GM12878 (cell line): Measurements from ENCODE around the gene PRSS33. TPM values are rescaled to one million over a fixed set of nuclear protein-coding genes. Genes with fewer than 3 reads are reported as not detected.

Experiments used
- ATAC-seq: fragments of 200-7000 bp; cut with Tn5 transposase; 3 replicates; pipeline ENCODE4 v1.9.1; 2020; ENCODE audit warnings: mild to moderate bottlenecking, moderate library complexity
- BruUV-seq: library from RNA; stranded (reverse); fragments of 400-500 nt; replicated peaks from 2 replicates; lab custom pipeline; 2021; lab: Mats Ljungman, UMichigan
- CTCF ChIA-PET: fragments of 300-600 bp; sonication (Branson Sonifier 250); formaldehyde crosslinking; extraction: SDS; loops from one replicate; lab custom pipeline; 2021; ENCODE audit warnings: inconsistent platforms; lab: Yijun Ruan, JAX
- POLR2A ChIA-PET: fragments of 350-600 bp; formaldehyde crosslinking; extraction: SDS; loops from one replicate; lab custom pipeline; 2021; ENCODE audit warnings: inconsistent platforms; lab: Charles Lee
- RAD21 ChIA-PET: fragments of 300-600 bp; sonication (Branson Sonifier 250); formaldehyde crosslinking; loops from one replicate; lab custom pipeline; 2023; ENCODE audit warnings: antibody characterized with exemption; ENCODE audit not compliant: unreplicated experiment; lab: Charles Lee
- SMC1A ChIA-PET: fragments of 300-600 bp; sonication (Branson Sonifier 250); formaldehyde crosslinking; loops from one replicate; lab custom pipeline; 2023; ENCODE audit not compliant: unreplicated experiment, uncharacterized antibody; lab: Charles Lee
- DNase-seq: peaks from one replicate; pipeline ENCODE4 v3.0.0-alpha.2; 2011; ENCODE audit warnings: low read depth, low spot score
- FAIRE-seq: peaks from 3 replicates; lab custom pipeline; 2011; peaks lifted over from hg19 to GRCh38; lab: Jason Lieb, UNC
- H2AFZ ChIP-seq: 2 replicates; pipeline ENCODE4 v1.6.0; 2011; ENCODE audit warnings: low read depth, low read length, control low read depth; ENCODE audit not compliant: control insufficient read depth
- H3K27ac ChIP-seq: 2 replicates; pipeline ENCODE4 v1.5.1; 2011; ENCODE audit warnings: control low read depth; ENCODE audit not compliant: control insufficient read depth, insufficient read depth
- H3K27me3 ChIP-seq, 2 experiments: replicated peaks in 1 of 2; 2 replicates each; pipeline versions ENCODE4 v1.6.0 to v1.6.1; 2011; ENCODE audit warnings: low read length in 1 of 2; ENCODE audit not compliant: control insufficient read depth in 2 of 2, insufficient read depth in 2 of 2
- H3K36me3 ChIP-seq, 2 experiments: 2 replicates each; pipeline ENCODE4 v1.5.1; 2011; ENCODE audit warnings: low read length in 1 of 2; ENCODE audit not compliant: control insufficient read depth in 2 of 2, insufficient read depth in 2 of 2
- H3K4me1 ChIP-seq: 2 replicates; pipeline ENCODE4 v1.6.1; 2011; ENCODE audit warnings: mild to moderate bottlenecking, low read length, moderate library complexity, mixed read lengths; ENCODE audit not compliant: control insufficient read depth, insufficient read depth
- H3K4me2 ChIP-seq: 2 replicates; pipeline ENCODE4 v1.6.0; 2011; ENCODE audit warnings: control low read depth; ENCODE audit not compliant: control insufficient read depth, insufficient read depth
- H3K4me3 ChIP-seq: fragments of 200-600 bp; sonication (generic); 2 replicates; pipeline ENCODE4 v1.5.1; 2016
- H3K79me2 ChIP-seq: 2 replicates; pipeline ENCODE4 v1.6.0; 2011; ENCODE audit warnings: low read length; ENCODE audit not compliant: control insufficient read depth, insufficient read depth
- H3K9ac ChIP-seq: 2 replicates; pipeline ENCODE4 v1.8.0; 2011; ENCODE audit warnings: low read length, control low read depth, mixed read lengths; ENCODE audit not compliant: control insufficient read depth, insufficient read depth
- H3K9me3 ChIP-seq: replicated peaks from 3 replicates; pipeline ENCODE4 v1.5.1; 2011; ENCODE audit warnings: mild to moderate bottlenecking, low read length; ENCODE audit not compliant: control insufficient read depth, insufficient read depth
- H4K20me1 ChIP-seq: 2 replicates; pipeline ENCODE4 v1.6.0; 2011; ENCODE audit not compliant: control insufficient read depth, insufficient read depth
- CBFB ChIP-seq: IDR thresholded peaks from 2 replicates; pipeline ENCODE4 v1.6.1; 2016; ENCODE audit warnings: antibody characterized with exemption, low read depth
- CHD1 ChIP-seq: IDR thresholded peaks from 2 replicates; pipeline ENCODE4 v1.6.1; 2012; ENCODE audit warnings: low read depth, low read length, improper control_type of control experiment
- EZH2 ChIP-seq: IDR thresholded peaks from 2 replicates; pipeline ENCODE4 v1.6.1; 2012; ENCODE audit warnings: low read depth, mild to moderate bottlenecking, control low read depth, inconsistent platforms, low read length, borderline replicate concordance; ENCODE audit not compliant: control insufficient read depth
- GABPA ChIP-seq: IDR thresholded peaks from 2 replicates; pipeline ENCODE4 v1.6.1; 2014; ENCODE audit warnings: antibody characterized with exemption, low read depth, mild to moderate bottlenecking, inconsistent platforms
- GATAD2B ChIP-seq: fragments of 450-650 bp; conservative IDR thresholded peaks from 2 replicates; pipeline ENCODE4 v1.6.1; 2017; ENCODE audit warnings: low read depth, mild to moderate bottlenecking, moderate library complexity
- KDM1A ChIP-seq: fragments of 200-600 bp; sonication (generic); IDR thresholded peaks from 2 replicates; pipeline ENCODE4 v1.6.1; 2016; ENCODE audit warnings: borderline replicate concordance
- NFIC ChIP-seq: IDR thresholded peaks from 2 replicates; pipeline ENCODE4 v1.6.1; 2012; ENCODE audit warnings: low read depth, mild to moderate bottlenecking, inconsistent platforms, low read length, moderate library complexity
- POLR2A ChIP-seq: IDR thresholded peaks from 2 replicates; pipeline ENCODE4 v1.6.1; 2011; ENCODE audit warnings: low read depth, mild to moderate bottlenecking, low read length
- RAD51 ChIP-seq: fragments of 450-650 bp; IDR thresholded peaks from 2 replicates; pipeline ENCODE4 v1.6.1; 2016; ENCODE audit warnings: moderate library complexity, mild to moderate bottlenecking, inconsistent platforms
- SREBF1 ChIP-seq: IDR thresholded peaks from 2 replicates; pipeline ENCODE4 v1.6.1; 2012; ENCODE audit warnings: mild to moderate bottlenecking, low read length
- STAT1 ChIP-seq: fragments of 450-650 bp; conservative IDR thresholded peaks from 2 replicates; pipeline ENCODE4 v1.6.1; 2014; ENCODE audit warnings: antibody characterized with exemption, mild to moderate bottlenecking
- SUPT20H ChIP-seq: IDR thresholded peaks from 2 replicates; pipeline ENCODE4 v1.6.1; 2011; ENCODE audit warnings: low read depth, mild to moderate bottlenecking, low read length, moderate library complexity, borderline replicate concordance; ENCODE audit not compliant: control insufficient read depth
- ZNF384 ChIP-seq: IDR thresholded peaks from 2 replicates; pipeline ENCODE4 v1.6.1; 2012; ENCODE audit warnings: low read depth, mild to moderate bottlenecking, low read length, improper control_type of control experiment, borderline replicate concordance
- WGBS: methylation state at CpG from one replicate; pipeline ENCODE4 v1.1.6; 2016; ENCODE audit warnings: low lambda C conversion rate; ENCODE audit not compliant: insufficient replicate concordance, insufficient coverage; ENCODE audit errors: missing lambda C conversion rate; 5-methylcytosine and 5-hydroxymethylcytosine counted together
- in situ Hi-C: fragments of 300-500 bp; cut with MboI; formaldehyde crosslinking; loops from 9 replicates; pipeline ENCODE4 v1.14.3; 2018; ENCODE audit warnings: mixed read lengths
- intact Hi-C: fragments of 100-400 bp; cut with micrococcal nuclease; formaldehyde crosslinking; loops from one replicate; pipeline ENCODE4 v1.14.2; 2022; ENCODE audit not compliant: unreplicated experiment
- polyA plus RNA-seq, 11 experiments: library from polyadenylated mRNA; depleted of rRNA in 4 of 11; unstranded in 6 of 11; stranded (reverse) in 5 of 11; fragments of >200 nt; fragmentation: Nextera tagmentation in 4 of 11; fragmentation: Illumina TruSeq in 1 of 11; extraction: Ambion mirVana in 4 of 11; extraction: Trizol in 1 of 11; gene quantifications; 1 replicate in 1 of 11; 2 replicates in 10 of 11; pipeline versions ENCODE4 v1.2.1 to v1.2.3, GENCODE V29; 2011 to 2016; ENCODE audit warnings: inconsistent platforms in 2 of 11, missing spikeins in 2 of 11, low read depth in 1 of 11
- total RNA-seq, 4 experiments: library from RNA; depleted of rRNA in 3 of 4; stranded (reverse); fragments of >200 nt in 3 of 4; fragmentation: Illumina TruSeq in 1 of 4; extraction: Trizol in 1 of 4; gene quantifications; 2 replicates each; pipeline versions ENCODE4 v1.2.1 to v1.2.3, GENCODE V29; 2013 to 2021
- TF ChIP-seq, protein P1 (sequence below): fragments of 450-650 bp; IDR thresholded peaks from 2 replicates; pipeline ENCODE4 v1.6.1; 2017; ENCODE audit warnings: borderline replicate concordance
- TF ChIP-seq, protein P2 (sequence below): IDR thresholded peaks from 2 replicates; pipeline ENCODE4 v1.6.1; 2011; ENCODE audit warnings: borderline replicate concordance, low read depth, mild to moderate bottlenecking, moderate library complexity, mixed read lengths, low read length; ENCODE audit not compliant: insufficient read depth; ENCODE audit errors: extremely low read length

The PRSS33 gene
- total and polyA plus RNA-seq, 10 of the 15 experiments (the other 5 are each of a cell fraction or from before 2014, with no cell fraction given), result not detected

DNA sequence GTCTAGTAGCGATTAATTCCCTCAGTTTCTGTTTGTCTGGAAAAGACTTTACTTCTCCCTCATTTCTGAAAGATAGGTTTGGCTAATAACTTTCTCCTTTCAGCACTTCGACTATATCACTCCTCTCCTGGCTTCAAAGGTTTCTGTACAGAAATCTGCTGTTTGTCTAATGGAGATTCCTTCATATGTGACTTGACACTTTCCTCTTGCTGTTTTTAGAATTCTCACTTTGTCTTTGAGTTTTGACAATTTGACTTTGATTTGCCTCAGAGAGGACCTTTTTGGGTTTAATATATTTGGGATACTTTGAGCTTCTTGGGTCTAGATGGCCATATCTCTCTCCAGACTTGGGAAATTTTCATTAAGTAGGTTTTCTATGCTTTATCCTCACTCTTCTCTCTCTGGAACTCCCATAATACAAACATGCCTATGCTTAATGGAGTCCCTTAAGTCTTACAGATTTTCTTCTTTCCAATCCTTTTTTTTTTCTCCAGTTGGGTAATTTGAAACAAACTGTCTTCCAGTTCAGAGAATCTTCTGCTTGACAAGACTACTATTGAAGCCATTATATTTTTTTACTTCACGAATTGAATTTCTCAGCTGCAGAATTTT is 21.9 kb upstream of the PRSS33 start:
- peaks cover 0 to 5% of the 10 kb centered on the region in 2 experiments; a peak in 2 of 4 replicates for H3K27me3 ChIP-seq
- FAIRE-seq (no peak), DNase-seq (no peak), ATAC-seq (no peak)
- no peaks in the 10 kb centered on the region for H3K9me3 ChIP-seq
- no peaks in the 10 kb centered on the region for H4K20me1 ChIP-seq
- in situ Hi-C loops (no loop called here), intact Hi-C loops (loop anchor here (10.0 kb wide), 1 partner anchor 46 kb away; the partner anchor contains the start of gene PRSS22)
- no peak overlapping the region for H2AFZ ChIP-seq
- RAD21 ChIA-PET, result no interaction called here
- no peaks in the 10 kb centered on the region for H3K4me1 ChIP-seq
- no peaks in the 10 kb centered on the region for H3K79me2 ChIP-seq
- TF ChIP-seq CBFB, result no peak
- TF ChIP-seq SUPT20H, result no peak
- no peak overlapping the region for H3K9ac ChIP-seq
- H3K4me3 ChIP-seq, result no peak overlapping the region
- CTCF ChIA-PET, result no interaction called here
- no TSS peak for BruUV-seq
- no peak overlapping the region for H3K27ac ChIP-seq
- SMC1A ChIA-PET, result no interaction called here
- no peak overlapping the region for H3K4me2 ChIP-seq
- no peaks in the 10 kb centered on the region for H3K36me3 ChIP-seq
- 31% methylated on average over 3 of the region's 3 CpGs for WGBS
- POLR2A ChIA-PET, result no interaction called here

DNA sequence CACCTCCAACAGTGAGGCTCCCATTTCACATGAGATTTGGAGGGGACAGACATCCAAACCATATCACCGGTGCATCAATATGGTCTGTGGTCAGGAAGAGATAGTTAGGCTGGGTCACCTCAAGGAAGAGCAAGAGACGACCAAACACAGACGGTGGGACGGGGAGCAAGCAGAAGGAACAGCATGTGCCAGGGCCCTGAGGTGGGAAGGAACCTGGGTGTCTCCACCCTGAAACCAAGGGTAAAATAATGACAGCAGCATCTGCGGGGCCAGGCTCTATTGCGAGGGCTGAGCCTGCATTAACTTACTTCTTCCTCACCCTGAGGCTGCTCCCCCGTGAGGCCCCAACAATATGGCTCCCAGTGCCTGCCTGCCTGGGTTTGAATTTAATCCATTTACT is 20.8 kb upstream of the PRSS33 start:
- POLR2A ChIA-PET, result no interaction called here
- CTCF ChIA-PET, result no interaction called here
- DNase-seq (no peak), FAIRE-seq (no peak), ATAC-seq (no peak)
- RAD21 ChIA-PET, result no interaction called here
- Histone ChIP-seq H3K27me3 (peaks cover 0 to 5% of the 10 kb centered on the region in 2 experiments; a peak in 2 of 4 replicates), H2AFZ (no peak overlapping the region), H3K36me3 (no peaks in the 10 kb centered on the region), H3K4me2 (no peak overlapping the region), H3K4me3 (no peak overlapping the region), H3K4me1 (no peaks in the 10 kb centered on the region), H3K27ac (no peak overlapping the region), H3K9ac (no peak overlapping the region), H3K9me3 (no peaks in the 10 kb centered on the region), H4K20me1 (no peaks in the 10 kb centered on the region), H3K79me2 (no peaks in the 10 kb centered on the region)
- no TSS peak for BruUV-seq
- WGBS, result 59% methylated on average over 7 of the region's 7 CpGs
- SMC1A ChIA-PET, result no interaction called here
- intact Hi-C loops (loop anchor here (10.0 kb wide), 1 partner anchor 47 kb away; the partner anchor contains the start of gene PRSS22), in situ Hi-C loops (no loop called here)
- TF ChIP-seq, protein P1, sequence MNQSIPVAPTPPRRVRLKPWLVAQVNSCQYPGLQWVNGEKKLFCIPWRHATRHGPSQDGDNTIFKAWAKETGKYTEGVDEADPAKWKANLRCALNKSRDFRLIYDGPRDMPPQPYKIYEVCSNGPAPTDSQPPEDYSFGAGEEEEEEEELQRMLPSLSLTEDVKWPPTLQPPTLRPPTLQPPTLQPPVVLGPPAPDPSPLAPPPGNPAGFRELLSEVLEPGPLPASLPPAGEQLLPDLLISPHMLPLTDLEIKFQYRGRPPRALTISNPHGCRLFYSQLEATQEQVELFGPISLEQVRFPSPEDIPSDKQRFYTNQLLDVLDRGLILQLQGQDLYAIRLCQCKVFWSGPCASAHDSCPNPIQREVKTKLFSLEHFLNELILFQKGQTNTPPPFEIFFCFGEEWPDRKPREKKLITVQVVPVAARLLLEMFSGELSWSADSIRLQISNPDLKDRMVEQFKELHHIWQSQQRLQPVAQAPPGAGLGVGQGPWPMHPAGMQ, result no peak
- no peak for TF ChIP-seq POLR2A
- TF ChIP-seq KDM1A, result no peak
- TF ChIP-seq RAD51, result no peak
- no peak for TF ChIP-seq NFIC
- no peak for TF ChIP-seq GATAD2B
- TF ChIP-seq GABPA, result no peak
- TF ChIP-seq, protein P2, sequence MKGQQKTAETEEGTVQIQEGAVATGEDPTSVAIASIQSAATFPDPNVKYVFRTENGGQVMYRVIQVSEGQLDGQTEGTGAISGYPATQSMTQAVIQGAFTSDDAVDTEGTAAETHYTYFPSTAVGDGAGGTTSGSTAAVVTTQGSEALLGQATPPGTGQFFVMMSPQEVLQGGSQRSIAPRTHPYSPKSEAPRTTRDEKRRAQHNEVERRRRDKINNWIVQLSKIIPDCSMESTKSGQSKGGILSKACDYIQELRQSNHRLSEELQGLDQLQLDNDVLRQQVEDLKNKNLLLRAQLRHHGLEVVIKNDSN, result no peak
- TF ChIP-seq STAT1, result no peak
- no peak for TF ChIP-seq SREBF1
- no peak for TF ChIP-seq CHD1
- no peak for TF ChIP-seq ZNF384
- TF ChIP-seq EZH2, result no peak
